LNCAP (cell line): Measurements from ENCODE around the gene ANO3.

ENCODE experiments used
- TF ChIP-seq, protein P1 (sequence below): fragments of 450-650 bp; IDR thresholded peaks from 2 replicates; pipeline ENCODE4 v1.5.1; 2017; ENCODE audit warnings: mild to moderate bottlenecking

The ANO3 gene

GRCh38 chr11:26620282-26621045, 288.5 kb downstream of the ANO3 start:
- TF ChIP-seq, protein P1, sequence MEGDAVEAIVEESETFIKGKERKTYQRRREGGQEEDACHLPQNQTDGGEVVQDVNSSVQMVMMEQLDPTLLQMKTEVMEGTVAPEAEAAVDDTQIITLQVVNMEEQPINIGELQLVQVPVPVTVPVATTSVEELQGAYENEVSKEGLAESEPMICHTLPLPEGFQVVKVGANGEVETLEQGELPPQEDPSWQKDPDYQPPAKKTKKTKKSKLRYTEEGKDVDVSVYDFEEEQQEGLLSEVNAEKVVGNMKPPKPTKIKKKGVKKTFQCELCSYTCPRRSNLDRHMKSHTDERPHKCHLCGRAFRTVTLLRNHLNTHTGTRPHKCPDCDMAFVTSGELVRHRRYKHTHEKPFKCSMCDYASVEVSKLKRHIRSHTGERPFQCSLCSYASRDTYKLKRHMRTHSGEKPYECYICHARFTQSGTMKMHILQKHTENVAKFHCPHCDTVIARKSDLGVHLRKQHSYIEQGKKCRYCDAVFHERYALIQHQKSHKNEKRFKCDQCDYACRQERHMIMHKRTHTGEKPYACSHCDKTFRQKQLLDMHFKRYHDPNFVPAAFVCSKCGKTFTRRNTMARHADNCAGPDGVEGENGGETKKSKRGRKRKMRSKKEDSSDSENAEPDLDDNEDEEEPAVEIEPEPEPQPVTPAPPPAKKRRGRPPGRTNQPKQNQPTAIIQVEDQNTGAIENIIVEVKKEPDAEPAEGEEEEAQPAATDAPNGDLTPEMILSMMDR, result no peak

- TF ChIP-seq, protein P1, result no peak
These were observed 289.2 kb downstream of the ANO3 start for GRCh38 chr11:26621132-26621531.

- TF ChIP-seq, protein P1, result no peak
These were observed 290.3 kb downstream of the ANO3 start for GRCh38 chr11:26622181-26622580.

- TF ChIP-seq, protein P1, result no peak
These were observed 291.2 kb downstream of the ANO3 start for GRCh38 chr11:26623076-26623659.

GRCh38 chr11:26626346-26626745, 294.4 kb downstream of the ANO3 start:
- TF ChIP-seq, protein P1, result no peak

GRCh38 chr11:26632691-26633159, 300.8 kb downstream of the ANO3 start:
- TF ChIP-seq, protein P1, result no peak

DNA sequence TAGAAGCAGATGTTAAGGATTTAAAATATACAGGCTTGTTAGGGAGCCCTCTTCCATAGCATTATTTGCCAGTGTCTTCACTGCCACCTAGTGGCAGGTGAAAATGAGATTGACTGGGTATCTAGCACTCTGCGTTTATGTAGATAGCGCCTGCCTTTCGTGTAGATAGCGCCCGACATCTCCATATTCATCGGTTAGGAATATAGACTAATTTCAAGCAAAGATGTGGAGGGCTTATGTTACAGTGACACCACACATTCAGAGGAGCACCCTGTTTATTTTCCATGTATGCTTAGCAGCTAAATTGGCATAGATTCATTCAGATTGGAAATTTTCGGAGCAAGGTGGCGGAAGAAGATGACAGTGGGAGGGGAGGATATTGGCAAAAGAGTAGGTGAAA, 318.0 kb downstream of the ANO3 start:
- TF ChIP-seq, protein P1, result peak; percentile 78
